HEK293 (cell line): ENCODE results near the gene ZPLD1.

Experiments
- CTCF ChIA-PET: fragments of 350-600 bp; formaldehyde crosslinking; extraction: SDS; loops from one replicate; lab custom pipeline; 2021; ENCODE audit warnings: antibody characterized with exemption; lab: Yijun Ruan, JAX
- POLR2A ChIA-PET: fragments of 300-600 bp; formaldehyde crosslinking; extraction: SDS; loops from one replicate; lab custom pipeline; 2020; ENCODE audit warnings: antibody characterized with exemption, inconsistent platforms; lab: Yijun Ruan, JAX
- H3K27ac ChIP-seq: fragments of 200-500 bp; sonication (Bioruptor generic); 2 replicates; pipeline ENCODE4 v1.5.1; 2014; ENCODE audit warnings: low read depth, low read length, control low read depth, inconsistent platforms; ENCODE audit errors: extremely low read depth
- H3K36me3 ChIP-seq, 2 experiments: fragments of 200-500 bp in 1 of 2; sonication (Bioruptor generic) in 1 of 2; 1 replicate in 1 of 2; 2 replicates in 1 of 2; pipeline ENCODE4 v1.5.1; 2014 to 2017; ENCODE audit warnings: inconsistent platforms in 2 of 2, low read length in 2 of 2; ENCODE audit not compliant: control insufficient read depth in 2 of 2, insufficient read depth in 1 of 2
- H3K4me1 ChIP-seq: fragments of 200-500 bp; sonication (Bioruptor generic); 2 replicates; pipeline ENCODE4 v1.5.1; 2014; ENCODE audit warnings: mild to moderate bottlenecking, low read length, inconsistent platforms; ENCODE audit not compliant: control insufficient read depth, insufficient read depth
- H3K4me3 ChIP-seq: 2 replicates; pipeline ENCODE4 v1.5.1; 2011; ENCODE audit warnings: low read depth, mild to moderate bottlenecking, control low read depth, low read length, moderate library complexity
- H3K9me3 ChIP-seq: fragments of 200-500 bp; sonication (Bioruptor generic); 2 replicates; pipeline ENCODE4 v1.5.1; 2014; ENCODE audit warnings: low read depth, low read length, inconsistent platforms; ENCODE audit not compliant: control insufficient read depth, insufficient read depth
- FEZF1 ChIP-seq: fragments of 450-650 bp; formaldehyde crosslinking; IDR thresholded peaks from 2 replicates; pipeline ENCODE4 v1.5.1; 2016; ENCODE audit warnings: missing biosample characterization, missing genetic modification characterization
- PRDM10 ChIP-seq: fragments of 450-650 bp; formaldehyde crosslinking; IDR thresholded peaks from 2 replicates; pipeline ENCODE4 v1.5.1; 2016; ENCODE audit warnings: missing biosample characterization, missing genetic modification characterization
- PRDM6 ChIP-seq: fragments of 450-650 bp; formaldehyde crosslinking; IDR thresholded peaks from 2 replicates; pipeline ENCODE4 v1.5.1; 2017; ENCODE audit warnings: missing biosample characterization, missing genetic modification characterization
- TCF7L2 ChIP-seq: IDR thresholded peaks from 2 replicates; pipeline ENCODE4 v1.6.1; 2011; ENCODE audit warnings: low read depth, mild to moderate bottlenecking, inconsistent platforms, low read length, moderate library complexity, borderline replicate concordance
- YY1 ChIP-seq: fragments of 450-650 bp; formaldehyde crosslinking; IDR thresholded peaks from 2 replicates; pipeline ENCODE4 v1.5.1; 2018; ENCODE audit warnings: missing biosample characterization, missing genetic modification characterization
- ZBTB11 ChIP-seq: fragments of 450-650 bp; formaldehyde crosslinking; conservative IDR thresholded peaks from 2 replicates; pipeline ENCODE4 v1.5.1; 2016; ENCODE audit warnings: low read depth, missing biosample characterization, missing genetic modification characterization
- ZBTB6 ChIP-seq: fragments of 450-650 bp; formaldehyde crosslinking; IDR thresholded peaks from 2 replicates; pipeline ENCODE4 v1.5.1; 2017; ENCODE audit warnings: missing biosample characterization, missing genetic modification characterization
- ZFP3 ChIP-seq: fragments of 450-650 bp; formaldehyde crosslinking; IDR thresholded peaks from 2 replicates; pipeline ENCODE4 v1.5.1; 2016; ENCODE audit warnings: low read depth, missing biosample characterization, missing genetic modification characterization
- ZNF114 ChIP-seq: fragments of 450-650 bp; formaldehyde crosslinking; IDR thresholded peaks from 2 replicates; pipeline ENCODE4 v1.5.0; 2017; ENCODE audit warnings: missing biosample characterization, missing genetic modification characterization
- ZNF174 ChIP-seq: fragments of 450-650 bp; formaldehyde crosslinking; IDR thresholded peaks from 2 replicates; pipeline ENCODE4 v1.5.0; 2017; ENCODE audit warnings: missing biosample characterization, mild to moderate bottlenecking, missing genetic modification characterization
- ZNF184 ChIP-seq: fragments of 450-650 bp; IDR thresholded peaks from 2 replicates; pipeline ENCODE4 v1.5.1; 2018; ENCODE audit warnings: missing biosample characterization, mild to moderate bottlenecking, missing genetic modification characterization
- ZNF211 ChIP-seq: fragments of 450-650 bp; formaldehyde crosslinking; IDR thresholded peaks from 2 replicates; pipeline ENCODE4 v1.5.1; 2016; ENCODE audit warnings: low read depth, missing biosample characterization, missing genetic modification characterization
- ZNF274 ChIP-seq, 2 experiments: fragments of 200-500 bp in 1 of 2; fragments of 450-650 bp in 1 of 2; sonication (Bioruptor generic) in 1 of 2; formaldehyde crosslinking in 1 of 2; IDR thresholded peaks; 2 replicates each; pipeline versions ENCODE4 v1.5.1 to v1.6.1; 2014 to 2016; ENCODE audit warnings: borderline replicate concordance in 1 of 2, inconsistent platforms in 1 of 2, low read length in 1 of 2, missing biosample characterization in 1 of 2, missing genetic modification characterization in 1 of 2
- ZNF354C ChIP-seq: fragments of 450-650 bp; formaldehyde crosslinking; IDR thresholded peaks from 2 replicates; pipeline ENCODE4 v1.5.1; 2016; ENCODE audit warnings: missing biosample characterization, missing genetic modification characterization, low read depth, borderline replicate concordance
- ZNF544 ChIP-seq: fragments of 450-650 bp; formaldehyde crosslinking; IDR thresholded peaks from 2 replicates; pipeline ENCODE4 v1.5.0; 2017; ENCODE audit warnings: missing biosample characterization, missing genetic modification characterization
- ZNF549 ChIP-seq: fragments of 450-650 bp; IDR thresholded peaks from 2 replicates; pipeline ENCODE4 v1.5.1; 2018; ENCODE audit warnings: missing biosample characterization, missing genetic modification characterization, mild to moderate bottlenecking, inconsistent platforms, moderate library complexity
- ZNF561 ChIP-seq: fragments of 450-650 bp; IDR thresholded peaks from 2 replicates; pipeline ENCODE4 v1.5.1; 2018; ENCODE audit warnings: missing biosample characterization, missing genetic modification characterization, borderline replicate concordance
- ZNF624 ChIP-seq: fragments of 450-650 bp; formaldehyde crosslinking; IDR thresholded peaks from 2 replicates; pipeline ENCODE4 v1.5.1; 2017; ENCODE audit warnings: missing biosample characterization, missing genetic modification characterization
- ZNF677 ChIP-seq: fragments of 450-650 bp; IDR thresholded peaks from 2 replicates; pipeline ENCODE4 v1.5.0; 2018; ENCODE audit warnings: missing biosample characterization, mild to moderate bottlenecking, missing genetic modification characterization, moderate library complexity
- ZNF837 ChIP-seq: fragments of 450-650 bp; formaldehyde crosslinking; IDR thresholded peaks from 2 replicates; pipeline ENCODE4 v1.5.1; 2016; ENCODE audit warnings: missing biosample characterization, missing genetic modification characterization

The ZPLD1 gene

GRCh38 chr3:102484363-102484762 is 49.5 kb downstream of the ZPLD1 start:
- ChIA-PET POLR2A (no interaction called here), CTCF (no interaction called here)
- TF ChIP-seq TCF7L2, result peak; percentile 92
- 0 out of 2 replicates have a peak, but pooled peaks have one; percentile 11 for TF ChIP-seq PRDM6 (tag by site-specific recombination)
- no peak for TF ChIP-seq ZNF549 (tag by site-specific recombination)
- TF ChIP-seq FEZF1 (tag by site-specific recombination), result peak; percentile 18; the same call in 1 of the 2 replicates
- Histone ChIP-seq H3K4me3 (no peak overlapping the region), H3K36me3 (no peaks in the 10 kb centered on the region), H3K9me3 (no peaks in the 10 kb centered on the region), H3K4me1 (peaks cover 3% of the 10 kb centered on the region; the same call in 1 of the 2 replicates), H3K27ac (no peak overlapping the region)

- no peaks in the 10 kb centered on the region for H3K9me3 ChIP-seq
- TF ChIP-seq ZNF544 (tag by site-specific recombination) (no peak), ZNF211 (tag by site-specific recombination) (no peak), ZNF274 (IDR thresholded peaks at IDR 0.05; ENCODE audit: low read length) (no peak), ZNF274 (tag by site-specific recombination; IDR thresholded peaks at IDR 0.05; ENCODE audit: borderline replicate concordance) (no peak), ZNF184 (tag by site-specific recombination) (no peak), ZNF561 (no peak), ZNF354C (tag by site-specific recombination) (no peak), ZNF624 (no peak), ZBTB6 (tag by site-specific recombination) (no peak)
- POLR2A ChIA-PET, result no interaction called here
- no peaks in the 10 kb centered on the region for H3K36me3 ChIP-seq
- CTCF ChIA-PET, result no interaction called here
- peaks cover 3% of the 10 kb centered on the region; the same call in 1 of the 2 replicates for H3K4me1 ChIP-seq
- no peak overlapping the region for H3K27ac ChIP-seq
- no peak overlapping the region for H3K4me3 ChIP-seq
These were observed 50.9 kb downstream of the ZPLD1 start for GRCh38 chr3:102485701-102486100.

GRCh38 chr3:102488331-102488730 is 53.5 kb downstream of the ZPLD1 start:
- peaks cover 3% of the 10 kb centered on the region; the same call in 1 of the 2 replicates for H3K4me1 ChIP-seq
- no peaks in the 10 kb centered on the region for H3K36me3 ChIP-seq
- ChIA-PET CTCF (no interaction called here), POLR2A (no interaction called here)
- H3K27ac ChIP-seq, result no peak overlapping the region
- no peaks in the 10 kb centered on the region for H3K9me3 ChIP-seq
- no peak overlapping the region for H3K4me3 ChIP-seq
- no peak for TF ChIP-seq ZNF174 (tag by site-specific recombination)
- TF ChIP-seq ZNF677 (tag by site-specific recombination), result no peak
- TF ChIP-seq ZBTB11 (tag by site-specific recombination), result no peak
- TF ChIP-seq PRDM10 (tag by site-specific recombination), result no peak
- no peak for TF ChIP-seq ZNF837 (tag by site-specific recombination)
- no peak for TF ChIP-seq ZFP3 (tag by site-specific recombination)
- TF ChIP-seq ZNF114 (tag by site-specific recombination), result no peak
- no peak for TF ChIP-seq YY1 (tag by site-specific recombination)
